Thyroid gland (tissue), 4 donors: ENCODE results near the gene ADH7.

Source experiments
- POLR2A ChIP-seq, 2 donors: fragments of 450-650 bp; IDR thresholded peaks; one replicate each; pipeline ENCODE4 v1.6.1; 2017; ENCODE audit warnings: antibody characterized with exemption in 2 of 2, mild to moderate bottlenecking in 2 of 2, moderate library complexity in 1 of 2
- TF ChIP-seq, protein P1 (sequence below), 6 experiments: fragments of 200-600 bp in 3 of 6; fragments of 450-650 bp in 3 of 6; sonication (generic) in 3 of 6; IDR thresholded peaks; one replicate each; pipeline ENCODE4 v1.5.1; 2016 to 2019; ENCODE audit warnings: antibody characterized with exemption in 6 of 6, mild to moderate bottlenecking in 2 of 6, inconsistent platforms in 1 of 6, moderate library complexity in 1 of 6

DNA sequence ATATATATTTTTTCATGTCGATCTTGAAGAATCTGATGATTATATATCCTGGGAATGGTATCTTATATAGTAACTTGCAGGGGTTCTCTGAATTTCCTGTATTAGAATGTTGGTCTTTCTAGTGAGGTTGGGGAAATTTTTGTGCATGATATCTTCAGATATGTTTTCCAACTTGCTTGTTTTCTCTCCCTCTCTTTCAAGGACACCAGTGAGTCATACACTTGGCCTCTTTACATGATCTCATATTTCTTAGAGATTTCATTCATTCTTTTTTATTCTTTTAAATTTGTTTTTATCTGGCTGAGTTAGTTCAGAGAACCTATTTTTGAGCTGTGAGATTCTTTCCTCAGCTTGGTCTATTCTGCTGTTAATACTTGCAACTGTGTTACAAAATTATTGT is 48.5 kb upstream of the ADH7 start:
- TF ChIP-seq, protein P1, sequence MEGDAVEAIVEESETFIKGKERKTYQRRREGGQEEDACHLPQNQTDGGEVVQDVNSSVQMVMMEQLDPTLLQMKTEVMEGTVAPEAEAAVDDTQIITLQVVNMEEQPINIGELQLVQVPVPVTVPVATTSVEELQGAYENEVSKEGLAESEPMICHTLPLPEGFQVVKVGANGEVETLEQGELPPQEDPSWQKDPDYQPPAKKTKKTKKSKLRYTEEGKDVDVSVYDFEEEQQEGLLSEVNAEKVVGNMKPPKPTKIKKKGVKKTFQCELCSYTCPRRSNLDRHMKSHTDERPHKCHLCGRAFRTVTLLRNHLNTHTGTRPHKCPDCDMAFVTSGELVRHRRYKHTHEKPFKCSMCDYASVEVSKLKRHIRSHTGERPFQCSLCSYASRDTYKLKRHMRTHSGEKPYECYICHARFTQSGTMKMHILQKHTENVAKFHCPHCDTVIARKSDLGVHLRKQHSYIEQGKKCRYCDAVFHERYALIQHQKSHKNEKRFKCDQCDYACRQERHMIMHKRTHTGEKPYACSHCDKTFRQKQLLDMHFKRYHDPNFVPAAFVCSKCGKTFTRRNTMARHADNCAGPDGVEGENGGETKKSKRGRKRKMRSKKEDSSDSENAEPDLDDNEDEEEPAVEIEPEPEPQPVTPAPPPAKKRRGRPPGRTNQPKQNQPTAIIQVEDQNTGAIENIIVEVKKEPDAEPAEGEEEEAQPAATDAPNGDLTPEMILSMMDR (IDR thresholded peaks at IDR 0.05) = no peak
- no peak for TF ChIP-seq POLR2A (IDR thresholded peaks at IDR 0.05)
